C1 segment of cervical spinal cord (tissue), 14 donors: ENCODE results near the gene GPR156.

Experiments
- DNase-seq, 14 donors: peaks; one replicate each; lab custom pipeline; 2025; lab: John Stamatoyannopoulos, UW

Gene GPR156

GRCh38 chr3:120129051-120129450 is 156.0 kb downstream of the GPR156 start:
- DNase-seq = peak in 2 of 14 donors; percentile 11 to 85

DNA sequence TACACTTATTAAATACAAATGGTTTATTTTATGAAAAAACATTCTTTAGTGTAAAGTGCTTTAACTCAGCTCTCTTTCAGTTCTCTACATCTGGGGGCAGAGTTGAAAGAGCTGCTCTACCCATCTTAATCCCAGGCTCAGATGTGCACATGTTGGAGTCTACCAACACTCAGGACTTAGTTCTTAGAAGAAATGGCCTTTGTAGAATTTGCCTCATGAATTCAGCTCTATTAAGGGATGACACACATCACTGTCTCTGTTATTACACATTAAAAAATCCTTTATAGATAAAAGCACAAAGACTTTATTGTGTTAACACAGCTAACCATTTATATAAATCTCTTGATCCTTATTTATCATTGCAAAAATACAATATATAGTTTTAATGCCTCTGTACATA is 159.0 kb downstream of the GPR156 start:
- no peak for DNase-seq

DNA sequence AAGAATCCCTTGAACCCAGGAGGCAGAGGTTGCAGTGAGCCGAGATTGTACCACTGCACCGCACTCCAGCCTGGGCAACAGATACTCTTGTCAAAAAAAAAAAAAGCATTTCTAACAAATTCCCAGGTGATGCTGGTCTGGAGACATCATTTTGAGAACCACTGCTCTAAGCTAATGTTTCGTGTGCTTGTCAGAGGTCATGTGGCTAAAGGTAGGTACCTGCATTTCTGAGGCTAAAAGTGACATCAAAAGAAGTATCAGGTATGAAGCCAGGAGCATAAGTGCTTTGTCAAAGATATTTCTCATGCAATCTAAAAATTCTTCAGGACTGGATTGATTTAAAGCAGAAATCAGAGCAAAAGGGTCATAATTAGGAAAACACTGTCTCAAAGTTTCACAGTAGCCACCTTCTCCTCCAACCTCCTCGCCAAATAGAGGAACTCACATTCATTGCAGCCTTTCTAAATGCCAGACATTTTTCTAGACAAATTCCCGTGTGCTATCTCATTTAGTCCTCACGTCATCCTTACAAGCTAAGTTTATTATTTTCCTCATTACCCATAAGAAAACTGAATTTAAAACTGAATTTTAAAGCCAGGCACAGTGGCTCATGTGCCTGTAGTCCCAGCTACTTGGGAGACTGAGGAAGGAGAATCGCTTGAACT is 165.0 kb downstream of the GPR156 start:
- no peak for DNase-seq
